SK-N-SH treated with all-trans-retinoic acid at 6 μM for 48 hours (cell line): ENCODE results near the gene ACBD6.

ENCODE experiments used
- ATAC-seq: fragments of 200-7000 bp; cut with Tn5 transposase; 3 replicates; pipeline ENCODE4 v1.9.1; 2020; ENCODE audit warnings: mild to moderate bottlenecking, moderate library complexity
- ARNTL ChIP-seq: fragments of 450-650 bp; formaldehyde crosslinking; IDR thresholded peaks from 2 replicates; pipeline ENCODE4 v1.5.0; 2020; ENCODE audit warnings: low read depth, mild to moderate bottlenecking, moderate library complexity, borderline replicate concordance
- BACH2 ChIP-seq: fragments of 250-450 bp; sonication (Bioruptor Pico); IDR thresholded peaks from 2 replicates; pipeline ENCODE4 v1.9.0; 2021; ENCODE audit warnings: mild to moderate bottlenecking, borderline replicate concordance
- CREB5 ChIP-seq: fragments of 250-450 bp; sonication (Bioruptor Pico); IDR thresholded peaks from 2 replicates; pipeline ENCODE4 v1.5.1; 2020; ENCODE audit warnings: low read depth, mild to moderate bottlenecking, moderate library complexity
- CSRNP3 ChIP-seq: fragments of 250-450 bp; sonication (Bioruptor Pico); IDR thresholded peaks from 2 replicates; pipeline ENCODE4 v1.5.1; 2021; ENCODE audit warnings: mild to moderate bottlenecking, moderate library complexity
- ESRRG ChIP-seq: fragments of 250-450 bp; sonication (Bioruptor Pico); IDR thresholded peaks from 2 replicates; pipeline ENCODE4 v1.6.1; 2021; ENCODE audit warnings: mild to moderate bottlenecking
- ISL1 ChIP-seq: fragments of 250-450 bp; sonication (Bioruptor Pico); IDR thresholded peaks from 2 replicates; pipeline ENCODE4 v2.1.2; 2022; ENCODE audit warnings: mild to moderate bottlenecking, moderate library complexity
- PATZ1 ChIP-seq: fragments of 250-450 bp; sonication (Bioruptor Pico); IDR thresholded peaks from 2 replicates; pipeline ENCODE4 v1.8.0; 2020; ENCODE audit warnings: mild to moderate bottlenecking, moderate library complexity, borderline replicate concordance
- POU6F1 ChIP-seq: fragments of 250-450 bp; sonication (Bioruptor Pico); IDR thresholded peaks from 2 replicates; pipeline ENCODE4 v1.8.0; 2021; ENCODE audit warnings: low read depth, mild to moderate bottlenecking, moderate library complexity, borderline replicate concordance
- PPARA ChIP-seq: fragments of 250-450 bp; sonication (Bioruptor Pico); IDR thresholded peaks from 2 replicates; pipeline ENCODE4 v1.5.0; 2020; ENCODE audit warnings: mild to moderate bottlenecking, borderline replicate concordance
- RARB ChIP-seq: fragments of 250-450 bp; sonication (Bioruptor Pico); IDR thresholded peaks from 2 replicates; pipeline ENCODE4 v1.8.0; 2021; ENCODE audit warnings: mild to moderate bottlenecking, moderate library complexity
- SNAI2 ChIP-seq: fragments of 250-450 bp; sonication (Bioruptor Pico); IDR thresholded peaks from 2 replicates; pipeline ENCODE4 v1.5.0; 2020; ENCODE audit warnings: mild to moderate bottlenecking, moderate library complexity
- TCF4 ChIP-seq: fragments of 250-450 bp; sonication (Bioruptor Pico); IDR thresholded peaks from 2 replicates; pipeline ENCODE4 v1.8.0; 2021; ENCODE audit warnings: mild to moderate bottlenecking, moderate library complexity, borderline replicate concordance
- TOX ChIP-seq: fragments of 250-450 bp; sonication (Bioruptor Pico); IDR thresholded peaks from 2 replicates; pipeline ENCODE4 v1.8.0; 2021; ENCODE audit warnings: mild to moderate bottlenecking, moderate library complexity, borderline replicate concordance
- TSHZ2 ChIP-seq: fragments of 250-450 bp; sonication (Bioruptor Pico); IDR thresholded peaks from 2 replicates; pipeline ENCODE4 v1.5.0; 2020; ENCODE audit warnings: mild to moderate bottlenecking, moderate library complexity
- ZC3H10 ChIP-seq: fragments of 250-450 bp; sonication (Bioruptor Pico); IDR thresholded peaks from 2 replicates; pipeline ENCODE4 v1.5.1; 2021; ENCODE audit warnings: mild to moderate bottlenecking, moderate library complexity
- ZFP3 ChIP-seq: fragments of 250-450 bp; sonication (Bioruptor Pico); IDR thresholded peaks from 2 replicates; pipeline ENCODE4 v1.5.0; 2020; ENCODE audit warnings: mild to moderate bottlenecking, moderate library complexity
- ZFP30 ChIP-seq: fragments of 450-650 bp; formaldehyde crosslinking; IDR thresholded peaks from 2 replicates; pipeline ENCODE4 v1.5.0; 2022; ENCODE audit warnings: mild to moderate bottlenecking, moderate library complexity
- ZNF70 ChIP-seq: fragments of 450-650 bp; formaldehyde crosslinking; IDR thresholded peaks from 2 replicates; pipeline ENCODE4 v1.5.0; 2020; ENCODE audit warnings: mild to moderate bottlenecking, moderate library complexity
- ZNF8 ChIP-seq: fragments of 450-650 bp; formaldehyde crosslinking; IDR thresholded peaks from 2 replicates; pipeline ENCODE4 v1.5.0; 2020; ENCODE audit warnings: mild to moderate bottlenecking, moderate library complexity

Gene ACBD6

GRCh38 chr1:180482425-180483275 lies 19.7 kb downstream of the ACBD6 start:
- peak; percentile 77 for ATAC-seq
- no peak for TF ChIP-seq CREB5 (CRISPR knock-in tag)
- no peak for TF ChIP-seq SNAI2 (CRISPR knock-in tag)
- no peak for TF ChIP-seq ZNF70 (CRISPR knock-in tag)
- TF ChIP-seq ISL1 (CRISPR knock-in tag): no peak
- no peak for TF ChIP-seq TCF4 (CRISPR knock-in tag)
- TF ChIP-seq ZC3H10 (CRISPR knock-in tag): no peak
- TF ChIP-seq ZFP30 (CRISPR knock-in tag): no peak
- no peak for TF ChIP-seq PPARA (CRISPR knock-in tag)
- no peak for TF ChIP-seq TOX (CRISPR knock-in tag)
- TF ChIP-seq ARNTL (CRISPR knock-in tag): no peak
- no peak for TF ChIP-seq ESRRG (CRISPR knock-in tag)
- no peak for TF ChIP-seq ZFP3 (CRISPR knock-in tag)
- TF ChIP-seq CSRNP3 (CRISPR knock-in tag): no peak
- no peak for TF ChIP-seq TSHZ2 (CRISPR knock-in tag)
- no peak for TF ChIP-seq POU6F1 (CRISPR knock-in tag)
- no peak for TF ChIP-seq PATZ1 (CRISPR knock-in tag)
- TF ChIP-seq, all 23 proteins: peak for 0

GRCh38 chr1:180470031-180470430 lies 32.3 kb downstream of the ACBD6 start:
- no peak for ATAC-seq
- TF ChIP-seq ZC3H10 (CRISPR knock-in tag) (no peak), ARNTL (CRISPR knock-in tag) (no peak), RARB (CRISPR knock-in tag) (no peak), POU6F1 (CRISPR knock-in tag) (no peak), BACH2 (CRISPR knock-in tag) (no peak), ZFP30 (CRISPR knock-in tag) (no peak), ZNF8 (CRISPR knock-in tag) (no peak), ZFP3 (CRISPR knock-in tag) (no peak), ZNF70 (CRISPR knock-in tag) (no peak), SNAI2 (CRISPR knock-in tag) (no peak)
